Activated CD4-positive, alpha-beta T cell treated with anti-CD3 and anti-CD28 coated beads, Interleukin-10, Interleukin-2, amounts not matched to agents 100 ng/mL and 50 ng/mL, durations not matched to agents 16 hours and 8 hours (primary cell): Measurements from ENCODE around the gene ARL6IP6.
"Not testable (repeated sequence)": the region's sequence is repeated elsewhere in the genome, so short reads cannot be mapped to it uniquely, and the experiment has no call there.

Experiments used
- DNase-seq: peaks from one replicate; pipeline ENCODE4 v3.0.0-alpha.2; 2020

Gene ARL6IP6

DNA sequence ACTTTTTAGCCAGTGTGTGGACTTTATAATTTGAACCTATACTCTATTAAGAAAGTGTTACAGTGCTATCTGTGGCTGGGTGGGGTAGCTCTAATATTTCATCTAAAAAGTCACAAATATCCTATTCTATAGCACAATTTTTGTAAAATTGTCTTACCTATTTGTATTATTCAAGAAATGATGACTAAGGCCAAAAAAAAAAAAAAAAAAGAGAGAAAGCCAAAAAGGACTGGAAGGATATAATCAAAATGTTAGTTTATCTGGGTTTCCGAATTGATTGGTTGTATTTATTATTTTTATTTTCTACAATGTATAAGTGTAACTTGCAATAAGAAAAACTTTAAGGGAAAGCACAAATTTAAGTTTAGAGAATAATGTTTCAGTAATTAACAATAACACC is 5.5 kb downstream of the ARL6IP6 start:
- no peak for DNase-seq

DNA sequence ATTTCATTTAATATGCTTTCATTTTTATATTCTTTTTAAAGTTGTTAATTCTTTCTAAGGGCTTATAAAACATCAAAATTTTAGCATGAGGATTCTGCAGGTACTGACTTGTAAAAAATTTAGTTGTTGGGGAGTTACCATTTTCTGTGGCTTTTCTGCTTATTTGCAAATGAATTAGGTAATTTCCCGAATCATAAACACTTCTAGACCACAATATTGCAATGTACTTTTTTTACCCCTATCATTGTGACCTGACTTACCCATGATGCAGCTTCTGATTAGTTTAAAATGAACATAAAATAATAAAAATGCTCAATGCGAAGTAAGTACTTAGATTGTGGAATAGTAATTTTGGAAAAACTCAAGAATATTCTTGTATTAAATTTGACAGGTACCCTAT is 11.4 kb downstream of the ARL6IP6 start:
- DNase-seq = no peak

DNA sequence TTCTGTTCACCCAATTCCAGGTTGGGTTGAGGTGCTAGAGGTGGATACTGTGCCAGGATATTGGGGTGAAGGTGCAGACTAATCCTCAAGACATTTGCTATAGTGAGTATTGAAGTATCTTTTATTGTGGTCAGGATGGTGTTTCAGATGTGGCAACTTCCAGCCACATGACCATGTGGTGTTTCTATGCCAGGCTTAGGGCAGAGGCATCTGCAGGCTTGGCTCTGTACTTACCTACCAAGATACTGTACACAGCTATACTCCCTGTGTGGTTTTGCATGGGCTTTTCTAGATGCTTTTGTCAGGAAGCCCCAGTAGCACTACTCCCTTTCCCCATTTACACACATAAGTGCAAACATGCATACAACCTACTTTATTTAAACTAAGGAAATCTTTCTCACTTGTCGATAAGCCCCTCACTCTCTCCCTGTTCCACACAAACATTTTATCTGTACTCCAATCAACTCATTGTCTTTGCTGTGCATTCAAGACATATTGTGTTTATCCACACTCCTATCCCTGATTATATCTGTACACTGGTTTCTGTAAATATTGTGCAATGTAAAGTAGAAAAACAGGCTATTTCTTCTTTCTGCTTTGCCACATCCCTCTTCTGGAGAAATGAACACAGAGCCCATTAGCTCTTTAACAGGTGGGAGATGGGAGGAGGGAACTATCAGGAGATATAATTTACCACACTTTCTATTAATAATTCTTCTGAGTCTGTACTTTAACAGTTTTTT is 12.3 kb downstream of the ARL6IP6 start:
- DNase-seq = peak; percentile 52

DNA sequence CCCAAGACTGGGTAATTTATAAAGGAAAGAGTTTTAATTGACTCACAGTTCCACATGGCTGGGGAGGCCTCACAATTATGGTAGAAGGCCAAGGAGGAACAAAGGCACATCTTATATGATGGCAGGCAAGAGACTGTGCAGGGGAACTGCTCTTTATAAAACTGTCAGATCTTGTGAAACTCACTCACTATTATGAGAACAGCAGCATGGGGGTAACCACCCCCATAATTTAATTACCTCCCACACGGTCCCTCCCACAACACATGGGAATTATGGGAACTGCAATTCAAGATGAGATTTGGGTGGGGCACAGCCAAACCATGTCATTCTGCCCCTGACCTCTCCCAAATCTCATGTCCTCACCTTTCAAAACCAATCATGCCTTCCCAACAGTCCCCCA is 19.1 kb downstream of the ARL6IP6 start:
- not testable (repeated sequence) for DNase-seq

- DNase-seq = no peak
Observed at GRCh38 chr2:152738438-152738837, 20.0 kb downstream of the ARL6IP6 start.

GRCh38 chr2:152739705-152740104 is 21.3 kb downstream of the ARL6IP6 start:
- not testable (repeated sequence) for DNase-seq

GRCh38 chr2:152740743-152741328 is 22.4 kb downstream of the ARL6IP6 start:
- peak; percentile 61 for DNase-seq

- no peak for DNase-seq
Observed at GRCh38 chr2:152743002-152743401, 24.6 kb downstream of the ARL6IP6 start.

DNA sequence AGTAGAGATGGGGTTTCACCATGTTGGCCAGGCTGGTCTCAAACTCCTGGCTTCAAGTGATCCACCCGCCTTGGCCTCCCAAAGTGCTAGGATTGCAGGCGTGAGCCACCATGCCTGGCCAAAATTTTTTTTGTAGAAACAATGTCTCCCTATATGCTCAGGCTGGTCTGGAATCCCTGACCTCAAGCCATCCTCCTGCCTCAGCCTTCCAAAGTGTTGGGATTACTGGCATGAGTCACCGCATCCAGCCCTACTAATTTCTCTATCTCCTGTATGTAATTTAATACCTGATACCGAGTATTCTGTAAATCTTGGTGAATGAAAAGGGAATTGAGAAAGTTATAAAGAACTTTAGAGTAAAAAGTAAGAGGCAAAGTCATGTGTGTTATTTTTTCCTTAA is 29.3 kb downstream of the ARL6IP6 start:
- DNase-seq = not testable (repeated sequence)

- peak; percentile 8 for DNase-seq
Observed at GRCh38 chr2:152755029-152755428, 36.6 kb downstream of the ARL6IP6 start.

DNA sequence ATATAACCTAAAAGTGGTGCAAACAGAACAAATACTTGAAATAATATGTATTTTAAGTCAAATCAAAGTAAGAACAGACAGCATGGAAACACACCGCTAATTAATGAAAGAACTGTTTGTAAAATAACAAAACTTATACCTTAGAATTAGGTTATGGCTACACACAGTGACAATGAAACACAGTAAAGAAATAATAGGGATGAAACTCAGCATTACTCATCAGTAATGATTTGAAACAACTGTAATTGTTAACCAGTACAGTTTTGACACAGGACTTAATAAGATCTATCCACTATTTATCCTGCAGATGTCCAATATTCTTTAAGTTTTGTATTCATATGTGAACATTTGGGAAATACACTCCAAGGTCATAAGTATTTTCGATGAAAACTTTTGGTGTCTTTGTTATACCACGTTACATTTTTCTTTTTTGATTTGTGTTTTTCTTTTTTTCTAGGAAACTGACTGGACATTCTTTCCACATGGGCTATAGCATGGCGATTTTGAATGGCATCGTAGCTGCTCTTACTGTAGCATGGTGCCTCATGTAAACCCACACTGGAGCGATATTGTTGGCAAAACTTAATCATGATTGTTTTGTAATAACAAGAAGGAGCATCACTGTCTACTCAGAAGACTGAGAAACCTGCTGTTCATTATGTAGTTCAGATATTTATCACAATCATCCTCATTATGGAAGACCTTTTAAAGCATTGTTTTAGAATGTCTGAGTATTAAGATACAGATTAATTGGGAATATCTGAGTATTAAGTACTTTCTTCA is 41.1 kb downstream of the ARL6IP6 start:
- DNase-seq = peak; percentile 16

- no peak for DNase-seq
Observed at GRCh38 chr2:152761214-152761613, 42.8 kb downstream of the ARL6IP6 start.

GRCh38 chr2:152762202-152762601 is 43.8 kb downstream of the ARL6IP6 start:
- no peak for DNase-seq

GRCh38 chr2:152763208-152763607 is 44.8 kb downstream of the ARL6IP6 start:
- not testable (repeated sequence) for DNase-seq

DNA sequence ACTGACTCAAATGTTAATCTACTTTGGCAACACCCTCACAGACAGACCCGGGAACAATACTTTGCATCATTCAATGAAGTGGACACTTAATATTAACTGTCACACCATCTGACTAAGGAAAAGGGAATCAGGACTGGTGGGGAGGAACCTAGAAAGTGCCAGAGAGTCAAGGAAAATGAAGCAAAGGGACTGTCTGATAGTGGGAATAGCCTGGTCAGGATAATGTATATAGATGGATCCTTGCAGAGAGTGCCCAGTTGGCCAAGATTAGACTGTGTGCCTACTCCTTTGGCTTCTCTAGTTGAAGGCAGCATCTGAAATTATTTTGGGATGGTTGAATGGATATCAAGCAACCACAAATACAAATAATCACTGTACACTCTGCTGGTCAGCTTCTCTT is 45.2 kb downstream of the ARL6IP6 start:
- no peak for DNase-seq

DNA sequence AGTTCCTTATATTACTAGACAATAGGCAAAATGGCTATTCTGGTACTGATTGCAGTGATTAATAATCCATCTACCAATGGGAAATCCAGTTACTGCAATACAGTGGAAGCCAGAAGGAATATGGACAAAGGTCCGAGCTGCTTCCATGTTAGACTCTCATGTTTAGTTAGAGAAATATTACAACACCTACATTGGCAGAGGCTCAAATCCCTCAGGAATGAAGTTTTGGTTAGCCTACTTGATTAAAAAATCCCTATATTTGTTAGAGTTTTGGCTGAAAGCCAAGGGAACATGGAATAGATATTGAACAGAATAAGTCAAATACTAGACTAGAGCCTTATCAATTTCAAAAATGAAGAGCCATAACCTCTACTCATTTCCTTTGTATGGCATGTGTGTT is 48.5 kb downstream of the ARL6IP6 start:
- DNase-seq = no peak

DNA sequence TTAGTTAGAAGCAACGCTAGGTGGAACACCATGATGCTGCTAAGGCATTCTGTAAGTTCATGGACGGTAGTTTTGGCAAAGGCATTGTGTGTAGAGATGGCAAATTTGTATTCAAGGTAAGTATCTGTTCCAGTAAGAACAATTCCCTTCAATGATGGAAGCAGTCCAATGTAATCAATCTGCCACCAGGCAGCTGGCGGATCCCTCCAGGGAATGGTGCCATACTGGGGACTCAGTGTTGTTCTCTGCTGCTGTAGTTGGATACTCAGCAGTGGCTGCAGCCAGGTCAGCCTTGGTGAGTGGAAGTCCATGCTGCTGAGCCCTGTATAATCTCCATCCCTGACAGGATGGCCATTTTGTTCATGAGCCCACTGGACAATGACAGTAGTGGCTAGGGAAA is 62.8 kb downstream of the ARL6IP6 start:
- DNase-seq = no peak

DNA sequence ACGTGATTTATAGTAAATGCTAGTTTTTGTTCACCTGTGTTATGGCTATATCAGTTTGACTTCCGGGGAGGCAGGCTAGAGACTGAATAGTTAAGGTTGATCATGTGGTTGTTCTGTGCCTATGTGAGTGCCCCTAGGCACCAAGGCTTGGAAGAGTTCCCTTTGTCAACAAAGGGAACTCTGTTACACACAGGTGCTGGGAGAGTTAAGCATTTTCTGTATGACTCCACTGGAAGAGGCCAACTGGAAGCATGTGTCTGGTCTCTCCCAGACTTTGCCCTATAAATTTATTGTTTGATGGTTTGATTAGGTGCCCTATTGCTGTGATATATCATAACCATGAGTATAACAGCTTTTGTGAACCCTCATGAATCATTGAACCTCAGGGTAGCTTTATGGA is 63.8 kb downstream of the ARL6IP6 start:
- DNase-seq = no peak

- DNase-seq = no peak
Observed at GRCh38 chr2:152790883-152791282, 72.5 kb downstream of the ARL6IP6 start.

DNA sequence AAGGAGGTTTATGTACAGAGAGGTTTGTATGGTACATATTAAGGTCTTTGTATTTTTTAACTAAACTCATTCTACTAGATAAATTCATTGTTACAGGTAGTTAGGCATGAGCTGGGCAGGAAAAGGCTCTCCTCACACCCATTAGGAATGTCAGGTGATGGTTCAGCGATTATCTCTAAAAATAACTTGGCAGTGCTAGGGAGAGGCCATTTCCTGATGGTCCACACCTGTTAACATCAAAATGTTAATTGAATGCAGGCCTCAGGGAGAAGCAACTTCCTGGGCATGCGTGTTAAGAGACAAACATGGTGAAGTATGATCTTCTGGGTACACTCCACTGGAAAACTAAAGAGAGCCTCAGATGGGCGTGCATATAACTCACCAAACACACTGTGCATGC is 73.6 kb downstream of the ARL6IP6 start:
- DNase-seq = no peak

- DNase-seq = no peak
Observed at GRCh38 chr2:152792974-152793373, 74.6 kb downstream of the ARL6IP6 start.

DNA sequence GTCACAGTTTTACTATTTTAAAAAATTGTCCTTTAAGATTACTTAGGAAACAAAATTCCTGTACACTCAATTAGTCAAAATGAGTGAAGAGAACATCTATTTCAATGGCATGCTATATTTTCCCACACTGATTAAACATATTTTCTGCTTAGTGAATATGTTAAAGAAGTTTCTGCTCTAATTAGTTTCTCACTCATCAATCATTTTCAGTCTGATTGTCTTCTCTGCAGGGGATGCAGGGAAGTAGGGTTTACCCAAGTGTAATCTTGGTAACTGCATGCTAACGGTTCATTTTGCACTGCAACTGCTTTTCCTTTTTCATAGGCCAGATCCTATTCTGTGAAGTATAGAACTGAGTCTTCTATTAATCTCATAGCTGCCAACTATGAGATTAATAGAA is 78.5 kb downstream of the ARL6IP6 start:
- DNase-seq = no peak

DNA sequence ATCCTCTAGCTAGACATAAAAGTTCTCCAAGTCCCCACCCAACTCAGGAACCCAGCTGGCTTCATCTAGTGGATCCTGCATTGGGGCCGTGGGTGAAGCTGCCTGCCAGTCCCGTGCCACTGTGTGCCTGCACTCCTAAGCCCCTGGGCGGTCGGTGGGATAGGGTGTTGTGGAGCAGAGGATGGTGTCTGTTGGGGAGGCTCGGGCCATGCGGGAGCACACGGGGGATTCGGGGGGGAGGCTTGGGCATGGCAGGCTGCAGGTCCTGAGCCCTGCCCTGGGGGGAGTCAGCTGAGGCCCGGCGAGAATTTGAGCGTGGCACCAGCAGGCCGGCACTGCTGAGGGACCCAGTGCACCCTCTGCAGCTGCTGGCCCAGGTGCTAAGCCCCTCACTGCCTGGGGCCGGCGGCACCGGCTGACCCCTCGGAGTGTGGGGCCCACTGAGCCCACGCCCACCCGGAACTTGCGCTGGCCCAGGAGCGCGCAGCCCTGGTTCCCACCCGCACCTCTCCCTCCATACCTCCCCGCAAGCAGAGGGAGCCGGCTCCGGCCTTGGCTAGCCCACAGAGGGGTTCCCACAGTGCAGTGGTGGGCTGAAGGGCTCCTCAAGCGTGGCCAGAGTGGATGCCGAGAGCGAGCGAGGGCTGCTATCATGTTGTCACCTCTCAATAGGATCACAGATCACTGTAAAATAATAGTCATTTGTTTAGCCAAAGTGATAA is 86.4 kb downstream of the ARL6IP6 start:
- no peak for DNase-seq
